Bronchial epithelial cell (primary cell): ENCODE results near the gene MYMK. TPM values are rescaled to one million over a fixed set of nuclear protein-coding genes. Genes with fewer than 3 reads are reported as not detected.

Source experiments
- DNase-seq: peaks from one replicate; pipeline ENCODE4 v3.0.0-alpha.2; 2010; ENCODE audit warnings: low read depth
- FAIRE-seq: peaks from 2 replicates; lab custom pipeline; 2011; peaks lifted over from hg19 to GRCh38; lab: Jason Lieb, UNC
- H3K27me3 ChIP-seq: 2 replicates; pipeline ENCODE4 v1.5.1; 2011; ENCODE audit warnings: low read length; ENCODE audit not compliant: control insufficient read depth, insufficient read depth
- H3K36me3 ChIP-seq: 2 replicates; pipeline ENCODE4 v1.5.1; 2011; ENCODE audit warnings: low read length; ENCODE audit not compliant: control insufficient read depth, insufficient read depth
- H3K4me3 ChIP-seq: 2 replicates; pipeline ENCODE4 v1.5.1; 2011; ENCODE audit warnings: mild to moderate bottlenecking, low read depth, low read length, control low read depth
- CTCF ChIP-seq: IDR thresholded peaks from 2 replicates; pipeline ENCODE4 v1.5.1; 2011; ENCODE audit warnings: mild to moderate bottlenecking, moderate library complexity, low read length, control low read depth, inconsistent platforms; ENCODE audit not compliant: insufficient read depth, severe bottlenecking
- total RNA-seq: library from RNA; depleted of rRNA; stranded (reverse); fragments of >200 nt; gene quantifications from 2 replicates; pipeline ENCODE4 v1.2.1, GENCODE V29; 2014

MYMK gene
- total RNA-seq, 1 donor from 2014 or later: not detected

- Histone ChIP-seq H3K4me3 (no peak overlapping the region), H3K36me3 (no peaks in the 10 kb centered on the region), H3K27me3 (peaks cover 1% of the 10 kb centered on the region)
- FAIRE-seq (no peak), DNase-seq (no peak)
- no peak for TF ChIP-seq CTCF
These were observed 21.5 kb upstream of the MYMK start for GRCh38 chr9:133546287-133546680.

- no peak for TF ChIP-seq CTCF
- no peak for FAIRE-seq
- DNase-seq: no peak
- Histone ChIP-seq H3K36me3 (no peaks in the 10 kb centered on the region), H3K27me3 (peaks cover 1% of the 10 kb centered on the region), H3K4me3 (no peak overlapping the region)
These were observed 20.9 kb upstream of the MYMK start for GRCh38 chr9:133545494-133546286.

- TF ChIP-seq CTCF: no peak
- DNase-seq (no peak), FAIRE-seq (no peak)
- H3K27me3 ChIP-seq: peaks cover 6% of the 10 kb centered on the region
- no peaks in the 10 kb centered on the region for H3K36me3 ChIP-seq
- H3K4me3 ChIP-seq: no peak overlapping the region
These were observed 19.2 kb upstream of the MYMK start for GRCh38 chr9:133543772-133544467.

- no peak for TF ChIP-seq CTCF
These were observed 17.2 kb upstream of the MYMK start for GRCh38 chr9:133542002-133542401.

GRCh38 chr9:133540698-133541025 is 15.9 kb upstream of the MYMK start:
- no peak for FAIRE-seq
- Histone ChIP-seq H3K4me3 (no peak overlapping the region), H3K36me3 (no peaks in the 10 kb centered on the region), H3K27me3 (peaks cover 9% of the 10 kb centered on the region)
- DNase-seq: no peak
- TF ChIP-seq CTCF: no peak

More at GRCh38 chr9:133542002-133542401, 17.2 kb upstream of the MYMK start:
- DNase-seq (no peak), FAIRE-seq (no peak)
- Histone ChIP-seq H3K27me3 (peaks cover 6% of the 10 kb centered on the region), H3K4me3 (no peak overlapping the region), H3K36me3 (no peaks in the 10 kb centered on the region)
